K562 (cell line): ENCODE measurements around the gene RGS4.

Experiments
- NBN ChIP-seq: fragments of 450-650 bp; IDR thresholded peaks from 2 replicates; pipeline ENCODE4 v1.6.1; 2016; ENCODE audit warnings: low read depth, mild to moderate bottlenecking
- NFE2 ChIP-seq: IDR thresholded peaks from 2 replicates; pipeline ENCODE4 v1.6.1; 2014; ENCODE audit warnings: antibody characterized with exemption, low read depth
- POLR2AphosphoS5 ChIP-seq: IDR thresholded peaks from 2 replicates; pipeline ENCODE4 v1.6.1; 2011; ENCODE audit warnings: mild to moderate bottlenecking, low read depth, low read length, moderate library complexity; ENCODE audit not compliant: control insufficient read depth, insufficient read depth
- RBM17 ChIP-seq: fragments of 200-400 bp; formaldehyde crosslinking; IDR thresholded peaks from 2 replicates; pipeline ENCODE4 v1.6.1; 2017; ENCODE audit warnings: low read depth, mild to moderate bottlenecking, low read length, borderline replicate concordance
- ZNF184 ChIP-seq: sonication (generic); formaldehyde crosslinking; IDR thresholded peaks from 2 replicates; pipeline ENCODE4 v1.5.0; 2020; ENCODE audit warnings: missing genetic modification reagents
- ZNF274 ChIP-seq: IDR thresholded peaks from 2 replicates; pipeline ENCODE4 v1.6.1; 2011; ENCODE audit warnings: low read depth, mild to moderate bottlenecking, low read length, moderate library complexity, borderline replicate concordance
- ZNF3 ChIP-seq: fragments of 250-450 bp; sonication (Bioruptor Pico); IDR thresholded peaks from 2 replicates; pipeline ENCODE4 v1.5.0; 2021; ENCODE audit warnings: mild to moderate bottlenecking, moderate library complexity
- TF ChIP-seq, protein P1 (sequence below), 3 experiments: IDR thresholded peaks in 2 of 3; conservative IDR thresholded peaks in 1 of 3; 2 replicates each; pipeline ENCODE4 v1.5.1; 2011 to 2012; ENCODE audit warnings: low read length in 3 of 3, mild to moderate bottlenecking in 3 of 3, control low read depth in 2 of 3, improper control_type of control experiment in 1 of 3, inconsistent platforms in 1 of 3, low read depth in 1 of 3, mixed read lengths in 1 of 3, moderate library complexity in 1 of 3; ENCODE audit not compliant: insufficient read depth in 2 of 3
- TF ChIP-seq, protein P2 (sequence below): fragments of 450-650 bp; IDR thresholded peaks from 2 replicates; pipeline ENCODE4 v1.6.1; 2016; ENCODE audit warnings: low read depth
- TF ChIP-seq, protein P3 (sequence below): fragments of 450-650 bp; IDR thresholded peaks from 2 replicates; pipeline ENCODE4 v1.6.1; 2016; ENCODE audit warnings: borderline replicate concordance

DNA sequence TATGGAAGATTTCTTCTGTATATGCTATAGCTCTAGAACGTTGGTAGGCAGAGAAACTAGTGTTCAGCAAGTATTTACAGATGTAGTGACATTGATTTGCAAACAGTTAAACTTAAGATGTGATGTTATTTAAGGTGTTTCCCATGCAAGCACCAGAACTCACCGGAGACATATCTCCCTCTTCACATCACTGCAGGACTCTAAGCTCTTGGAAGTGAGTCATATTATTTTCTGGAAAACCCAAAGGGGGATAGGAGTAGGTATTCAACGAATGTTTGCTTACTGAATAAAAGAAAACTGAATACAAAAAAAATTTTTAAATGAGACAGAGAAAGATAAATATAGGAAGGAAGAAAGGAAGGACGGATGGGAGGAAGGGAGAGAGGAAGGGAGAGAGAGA, 25.0 kb downstream of the RGS4 start:
- TF ChIP-seq RBM17 (no peak), NBN (no peak), ZNF184 (no peak), ZNF3 (CRISPR knock-in tag) (no peak), ZNF274 (no peak), NFE2 (no peak), POLR2AphosphoS5 (no peak)
- TF ChIP-seq, protein P1, sequence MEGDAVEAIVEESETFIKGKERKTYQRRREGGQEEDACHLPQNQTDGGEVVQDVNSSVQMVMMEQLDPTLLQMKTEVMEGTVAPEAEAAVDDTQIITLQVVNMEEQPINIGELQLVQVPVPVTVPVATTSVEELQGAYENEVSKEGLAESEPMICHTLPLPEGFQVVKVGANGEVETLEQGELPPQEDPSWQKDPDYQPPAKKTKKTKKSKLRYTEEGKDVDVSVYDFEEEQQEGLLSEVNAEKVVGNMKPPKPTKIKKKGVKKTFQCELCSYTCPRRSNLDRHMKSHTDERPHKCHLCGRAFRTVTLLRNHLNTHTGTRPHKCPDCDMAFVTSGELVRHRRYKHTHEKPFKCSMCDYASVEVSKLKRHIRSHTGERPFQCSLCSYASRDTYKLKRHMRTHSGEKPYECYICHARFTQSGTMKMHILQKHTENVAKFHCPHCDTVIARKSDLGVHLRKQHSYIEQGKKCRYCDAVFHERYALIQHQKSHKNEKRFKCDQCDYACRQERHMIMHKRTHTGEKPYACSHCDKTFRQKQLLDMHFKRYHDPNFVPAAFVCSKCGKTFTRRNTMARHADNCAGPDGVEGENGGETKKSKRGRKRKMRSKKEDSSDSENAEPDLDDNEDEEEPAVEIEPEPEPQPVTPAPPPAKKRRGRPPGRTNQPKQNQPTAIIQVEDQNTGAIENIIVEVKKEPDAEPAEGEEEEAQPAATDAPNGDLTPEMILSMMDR (IDR thresholded peaks at IDR 0.05 in 2 of 3, conservative IDR thresholded peaks at IDR 0.05 in 1 of 3; ENCODE audit: insufficient read depth in 2 of 3, low read depth in 1 of 3, low read length in 3 of 3): no peak
- TF ChIP-seq, protein P2, sequence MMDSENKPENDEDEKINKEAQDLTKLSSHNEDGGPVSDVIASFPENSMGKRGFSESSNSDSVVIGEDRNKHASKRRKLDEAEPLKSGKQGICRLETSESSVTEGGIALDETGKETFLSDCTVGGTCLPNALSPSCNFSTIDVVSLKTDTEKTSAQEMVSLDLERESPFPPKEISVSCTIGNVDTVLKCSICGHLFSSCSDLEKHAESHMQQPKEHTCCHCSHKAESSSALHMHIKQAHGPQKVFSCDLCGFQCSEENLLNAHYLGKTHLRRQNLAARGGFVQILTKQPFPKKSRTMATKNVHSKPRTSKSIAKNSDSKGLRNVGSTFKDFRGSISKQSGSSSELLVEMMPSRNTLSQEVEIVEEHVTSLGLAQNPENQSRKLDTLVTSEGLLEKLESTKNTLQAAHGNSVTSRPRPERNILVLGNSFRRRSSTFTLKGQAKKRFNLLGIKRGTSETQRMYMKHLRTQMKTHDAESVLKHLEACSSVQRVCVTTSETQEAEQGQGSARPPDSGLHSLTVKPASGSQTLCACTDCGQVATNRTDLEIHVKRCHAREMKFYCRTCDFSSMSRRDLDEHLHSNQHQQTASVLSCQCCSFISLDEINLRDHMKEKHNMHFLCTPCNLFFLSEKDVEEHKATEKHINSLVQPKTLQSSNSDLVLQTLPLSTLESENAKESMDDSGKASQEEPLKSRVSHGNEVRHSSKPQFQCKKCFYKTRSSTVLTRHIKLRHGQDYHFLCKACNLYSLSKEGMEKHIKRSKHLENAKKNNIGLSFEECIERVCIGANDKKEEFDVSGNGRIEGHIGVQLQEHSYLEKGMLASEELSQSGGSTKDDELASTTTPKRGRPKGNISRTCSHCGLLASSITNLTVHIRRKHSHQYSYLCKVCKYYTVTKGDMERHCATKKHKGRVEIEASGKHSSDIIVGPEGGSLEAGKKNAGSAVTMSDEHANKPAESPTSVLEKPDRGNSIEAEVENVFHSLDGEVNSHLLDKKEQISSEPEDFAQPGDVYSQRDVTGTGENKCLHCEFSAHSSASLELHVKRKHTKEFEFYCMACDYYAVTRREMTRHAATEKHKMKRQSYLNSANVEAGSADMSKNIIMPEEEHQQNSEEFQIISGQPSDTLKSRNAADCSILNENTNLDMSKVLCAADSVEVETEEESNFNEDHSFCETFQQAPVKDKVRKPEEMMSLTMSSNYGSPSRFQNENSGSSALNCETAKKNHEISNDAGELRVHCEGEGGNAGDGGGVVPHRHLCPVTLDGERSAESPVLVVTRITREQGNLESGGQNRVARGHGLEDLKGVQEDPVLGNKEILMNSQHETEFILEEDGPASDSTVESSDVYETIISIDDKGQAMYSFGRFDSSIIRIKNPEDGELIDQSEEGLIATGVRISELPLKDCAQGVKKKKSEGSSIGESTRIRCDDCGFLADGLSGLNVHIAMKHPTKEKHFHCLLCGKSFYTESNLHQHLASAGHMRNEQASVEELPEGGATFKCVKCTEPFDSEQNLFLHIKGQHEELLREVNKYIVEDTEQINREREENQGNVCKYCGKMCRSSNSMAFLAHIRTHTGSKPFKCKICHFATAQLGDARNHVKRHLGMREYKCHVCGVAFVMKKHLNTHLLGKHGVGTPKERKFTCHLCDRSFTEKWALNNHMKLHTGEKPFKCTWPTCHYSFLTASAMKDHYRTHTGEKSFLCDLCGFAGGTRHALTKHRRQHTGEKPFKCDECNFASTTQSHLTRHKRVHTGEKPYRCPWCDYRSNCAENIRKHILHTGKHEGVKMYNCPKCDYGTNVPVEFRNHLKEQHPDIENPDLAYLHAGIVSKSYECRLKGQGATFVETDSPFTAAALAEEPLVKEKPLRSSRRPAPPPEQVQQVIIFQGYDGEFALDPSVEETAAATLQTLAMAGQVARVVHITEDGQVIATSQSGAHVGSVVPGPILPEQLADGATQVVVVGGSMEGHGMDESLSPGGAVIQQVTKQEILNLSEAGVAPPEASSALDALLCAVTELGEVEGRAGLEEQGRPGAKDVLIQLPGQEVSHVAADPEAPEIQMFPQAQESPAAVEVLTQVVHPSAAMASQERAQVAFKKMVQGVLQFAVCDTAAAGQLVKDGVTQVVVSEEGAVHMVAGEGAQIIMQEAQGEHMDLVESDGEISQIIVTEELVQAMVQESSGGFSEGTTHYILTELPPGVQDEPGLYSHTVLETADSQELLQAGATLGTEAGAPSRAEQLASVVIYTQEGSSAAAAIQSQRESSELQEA: no peak
- TF ChIP-seq, protein P3, sequence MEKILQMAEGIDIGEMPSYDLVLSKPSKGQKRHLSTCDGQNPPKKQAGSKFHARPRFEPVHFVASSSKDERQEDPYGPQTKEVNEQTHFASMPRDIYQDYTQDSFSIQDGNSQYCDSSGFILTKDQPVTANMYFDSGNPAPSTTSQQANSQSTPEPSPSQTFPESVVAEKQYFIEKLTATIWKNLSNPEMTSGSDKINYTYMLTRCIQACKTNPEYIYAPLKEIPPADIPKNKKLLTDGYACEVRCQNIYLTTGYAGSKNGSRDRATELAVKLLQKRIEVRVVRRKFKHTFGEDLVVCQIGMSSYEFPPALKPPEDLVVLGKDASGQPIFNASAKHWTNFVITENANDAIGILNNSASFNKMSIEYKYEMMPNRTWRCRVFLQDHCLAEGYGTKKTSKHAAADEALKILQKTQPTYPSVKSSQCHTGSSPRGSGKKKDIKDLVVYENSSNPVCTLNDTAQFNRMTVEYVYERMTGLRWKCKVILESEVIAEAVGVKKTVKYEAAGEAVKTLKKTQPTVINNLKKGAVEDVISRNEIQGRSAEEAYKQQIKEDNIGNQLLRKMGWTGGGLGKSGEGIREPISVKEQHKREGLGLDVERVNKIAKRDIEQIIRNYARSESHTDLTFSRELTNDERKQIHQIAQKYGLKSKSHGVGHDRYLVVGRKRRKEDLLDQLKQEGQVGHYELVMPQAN: no peak
